ENCODE measurements around the gene BCR. TPM values are rescaled to one million over a fixed set of nuclear protein-coding genes. Genes with fewer than 3 reads are reported as not detected.

BCR gene
- total and polyA plus RNA-seq, 7 donors = 2.7 to 7.7 (median 6.5) TPM

GRCh38 chr22:23152238-23153114, 27.8 kb upstream of the BCR start:
- H3K36me3 ChIP-seq (ENCODE audit: insufficient read depth in 1 of 2, low read depth in 1 of 2) = no peaks in the 10 kb centered on the region
- no peaks in the 10 kb centered on the region for H3K4me1 ChIP-seq
- H3K9me3 ChIP-seq = no peaks in the 10 kb centered on the region
- TF ChIP-seq, protein P1, sequence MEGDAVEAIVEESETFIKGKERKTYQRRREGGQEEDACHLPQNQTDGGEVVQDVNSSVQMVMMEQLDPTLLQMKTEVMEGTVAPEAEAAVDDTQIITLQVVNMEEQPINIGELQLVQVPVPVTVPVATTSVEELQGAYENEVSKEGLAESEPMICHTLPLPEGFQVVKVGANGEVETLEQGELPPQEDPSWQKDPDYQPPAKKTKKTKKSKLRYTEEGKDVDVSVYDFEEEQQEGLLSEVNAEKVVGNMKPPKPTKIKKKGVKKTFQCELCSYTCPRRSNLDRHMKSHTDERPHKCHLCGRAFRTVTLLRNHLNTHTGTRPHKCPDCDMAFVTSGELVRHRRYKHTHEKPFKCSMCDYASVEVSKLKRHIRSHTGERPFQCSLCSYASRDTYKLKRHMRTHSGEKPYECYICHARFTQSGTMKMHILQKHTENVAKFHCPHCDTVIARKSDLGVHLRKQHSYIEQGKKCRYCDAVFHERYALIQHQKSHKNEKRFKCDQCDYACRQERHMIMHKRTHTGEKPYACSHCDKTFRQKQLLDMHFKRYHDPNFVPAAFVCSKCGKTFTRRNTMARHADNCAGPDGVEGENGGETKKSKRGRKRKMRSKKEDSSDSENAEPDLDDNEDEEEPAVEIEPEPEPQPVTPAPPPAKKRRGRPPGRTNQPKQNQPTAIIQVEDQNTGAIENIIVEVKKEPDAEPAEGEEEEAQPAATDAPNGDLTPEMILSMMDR (IDR thresholded peaks at IDR 0.05) = no peak
- WGBS, 3 donors = 86 to 88% (median 86%) methylated on average over 19 of the region's 19 CpGs
- DNase-seq = no peak
- intact Hi-C loops (cut with DNase I) = no loop called here
- no peak overlapping the region for H3K4me3 ChIP-seq
- H3K27ac ChIP-seq = no peak overlapping the region
- no peak for ATAC-seq
- H3K27me3 ChIP-seq (ENCODE audit: insufficient read depth in 3 of 3, low read length in 2 of 3) = peaks cover 0 to 11% (median 0%) of the 10 kb centered on the region in 3 donors

GRCh38 chr22:23153994-23154393, 26.3 kb upstream of the BCR start:
- Histone ChIP-seq H3K9me3 (no peaks in the 10 kb centered on the region), H3K27me3 (ENCODE audit: insufficient read depth in 3 of 3, low read length in 2 of 3) (peaks cover 0 to 11% (median 0%) of the 10 kb centered on the region in 3 donors), H3K4me1 (no peaks in the 10 kb centered on the region), H3K4me3 (no peak overlapping the region), H3K36me3 (ENCODE audit: insufficient read depth in 1 of 2, low read depth in 1 of 2) (no peaks in the 10 kb centered on the region), H3K27ac (no peak overlapping the region)
- DNase-seq (no peak), ATAC-seq (no peak)
- TF ChIP-seq, protein P1 (IDR thresholded peaks at IDR 0.05) = no peak
- intact Hi-C loops (cut with DNase I) = no loop called here
- WGBS, 3 donors = 82 to 94% (median 87%) methylated on average over 7 of the region's 7 CpGs

GRCh38 chr22:23154461-23154860, 25.8 kb upstream of the BCR start:
- TF ChIP-seq, protein P1 (IDR thresholded peaks at IDR 0.05) = no peak

GRCh38 chr22:23155143-23155542, 25.2 kb upstream of the BCR start:
- H3K9me3 ChIP-seq = no peaks in the 10 kb centered on the region
- H3K27ac ChIP-seq = no peak overlapping the region
- no peaks in the 10 kb centered on the region for H3K4me1 ChIP-seq
- TF ChIP-seq, protein P1 (IDR thresholded peaks at IDR 0.05) = no peak
- peaks cover 0 to 11% (median 0%) of the 10 kb centered on the region in 3 donors for H3K27me3 ChIP-seq (ENCODE audit: insufficient read depth in 3 of 3, low read length in 2 of 3)
- intact Hi-C loops (cut with DNase I) = no loop called here
- WGBS, 3 donors = 97 to 100% (median 97%) methylated on average over 3 of the region's 3 CpGs
- no peaks in the 10 kb centered on the region for H3K36me3 ChIP-seq (ENCODE audit: insufficient read depth in 1 of 2, low read depth in 1 of 2)
- ATAC-seq (no peak), DNase-seq (no peak)
- no peak overlapping the region for H3K4me3 ChIP-seq

More at GRCh38 chr22:23154461-23154860, 25.8 kb upstream of the BCR start:
- H3K9me3 ChIP-seq = no peaks in the 10 kb centered on the region
- H3K36me3 ChIP-seq (ENCODE audit: insufficient read depth in 1 of 2, low read depth in 1 of 2) = no peaks in the 10 kb centered on the region
- no peaks in the 10 kb centered on the region for H3K4me1 ChIP-seq
- ATAC-seq (no peak), DNase-seq (no peak)
- H3K27me3 ChIP-seq (ENCODE audit: insufficient read depth in 3 of 3, low read length in 2 of 3) = peaks cover 0 to 11% (median 0%) of the 10 kb centered on the region in 3 donors
- no peak overlapping the region for H3K4me3 ChIP-seq
- no peak overlapping the region for H3K27ac ChIP-seq
- WGBS, 3 donors = 84 to 87% (median 87%) methylated on average over 5 of the region's 5 CpGs
- intact Hi-C loops (cut with DNase I) = no loop called here
